Erythroblast (primary cell): ENCODE data around the gene KCNG1.

Source experiments
- GATA1 ChIP-seq: IDR thresholded peaks from 2 replicates; pipeline ENCODE4 v1.6.1; 2011; ENCODE audit warnings: low read depth, mild to moderate bottlenecking, control low read depth, low read length, moderate library complexity
- POLR2A ChIP-seq: IDR thresholded peaks from 2 replicates; pipeline ENCODE4 v1.6.1; 2011; ENCODE audit warnings: mild to moderate bottlenecking, low read length

DNA sequence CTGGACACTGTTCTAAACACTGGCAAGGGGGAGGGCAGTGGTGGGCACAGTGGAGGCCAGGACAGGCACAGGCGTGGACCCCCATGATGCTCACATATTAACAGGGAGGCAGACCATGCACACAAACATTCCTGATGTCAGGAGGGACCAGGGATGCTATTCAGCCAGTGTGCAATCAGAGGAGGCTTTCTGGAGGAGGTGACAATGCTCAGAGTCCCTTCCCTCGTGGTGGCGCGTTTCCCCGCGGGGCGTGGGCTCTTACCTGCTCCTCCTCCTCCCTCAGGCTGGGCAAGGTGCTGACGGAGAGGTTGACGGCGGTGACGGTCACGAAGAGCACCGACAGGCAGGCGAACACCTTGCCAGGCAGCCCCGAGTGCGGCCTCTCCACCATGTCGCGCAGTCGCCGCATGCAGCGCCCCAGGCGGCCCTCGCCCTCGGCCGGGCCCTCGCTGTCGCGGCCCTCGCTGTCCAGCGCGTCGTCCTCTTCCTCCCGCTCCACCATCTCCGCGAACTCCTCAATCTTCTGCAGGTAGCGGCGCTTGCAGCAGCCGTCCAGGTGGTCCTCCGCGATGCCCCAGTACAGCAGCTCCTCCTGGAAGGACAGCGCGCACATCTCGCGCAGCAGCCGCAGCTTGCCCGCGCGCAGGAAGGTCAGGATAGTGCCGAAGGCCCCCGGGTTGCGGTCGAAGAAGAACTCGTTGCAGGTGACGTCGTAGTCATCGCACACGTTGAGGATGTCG is 13.4 kb downstream of the KCNG1 start:
- no peak for TF ChIP-seq POLR2A
- TF ChIP-seq GATA1, result no peak
